Muscle layer of colon (tissue), 2 donors: ENCODE measurements around the gene TFB1M.
"Not testable (repeated sequence)": the region's sequence is repeated elsewhere in the genome, so short reads cannot be mapped to it uniquely, and the experiment has no call there.

Experiments
- H3K27ac ChIP-seq: one replicate; pipeline ENCODE4 v1.7.0; 2013; ENCODE audit warnings: low read depth, mild to moderate bottlenecking, low read length, moderate library complexity
- H3K27me3 ChIP-seq, 2 donors: one replicate each; pipeline ENCODE4 v1.7.0; 2013; ENCODE audit warnings: low read length in 2 of 2, mild to moderate bottlenecking in 2 of 2; ENCODE audit not compliant: insufficient read depth in 2 of 2, control insufficient read depth in 1 of 2
- H3K36me3 ChIP-seq: one replicate; pipeline ENCODE4 v1.7.0; 2013; ENCODE audit warnings: mild to moderate bottlenecking, low read length; ENCODE audit not compliant: insufficient read depth
- H3K4me1 ChIP-seq: one replicate; pipeline ENCODE4 v1.7.0; 2013; ENCODE audit warnings: mild to moderate bottlenecking, low read length; ENCODE audit not compliant: insufficient read depth
- H3K4me3 ChIP-seq, 2 donors: one replicate each; pipeline ENCODE4 v1.7.0; 2013; ENCODE audit warnings: low read length in 2 of 2, low read depth in 1 of 2, mild to moderate bottlenecking in 1 of 2, moderate library complexity in 1 of 2
- H3K9ac ChIP-seq: one replicate; pipeline ENCODE4 v1.7.0; 2013; ENCODE audit warnings: low read length
- H3K9me3 ChIP-seq: one replicate; pipeline ENCODE4 v1.7.0; 2013; ENCODE audit warnings: mild to moderate bottlenecking, low read length
- donor health status: abdominal sarcoma.
- donor health status: Adenocarcinoma of cecum.

Gene TFB1M

DNA sequence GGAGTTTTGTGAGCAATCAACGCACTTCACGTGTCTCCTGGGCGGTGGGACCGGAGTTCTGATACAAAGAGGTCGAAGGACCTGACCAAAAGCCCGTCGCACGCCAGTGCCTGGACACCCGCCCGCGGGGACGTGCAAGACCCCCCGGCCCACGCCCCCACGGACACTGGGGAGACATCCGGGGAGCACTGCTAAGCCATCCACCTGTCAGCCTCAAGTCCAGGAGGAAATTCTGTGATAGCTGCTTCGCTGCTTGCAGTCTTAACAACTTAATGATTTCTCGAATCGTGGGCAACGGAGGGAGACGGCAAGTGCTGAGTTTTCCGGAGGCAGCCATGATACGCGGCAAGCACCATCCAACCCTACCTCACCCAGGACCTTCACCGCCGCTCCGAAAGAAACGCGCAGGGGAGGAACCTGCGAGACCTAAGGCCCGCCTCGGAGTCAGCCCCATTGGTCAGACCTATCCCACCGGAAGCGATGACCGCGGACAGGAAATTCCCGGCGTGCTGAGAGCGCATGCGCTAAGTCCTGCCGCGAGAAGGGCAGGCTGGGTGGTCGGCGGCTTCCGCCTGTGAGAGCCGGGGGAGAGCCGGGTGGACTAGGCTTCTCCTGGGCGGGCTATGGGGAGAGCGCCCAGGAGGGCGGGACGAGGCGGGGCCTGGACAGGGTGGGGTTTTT, at the start of gene TFB1M:
TSS of gene TFB1M (minus strand) at position 393 of the 681 bp plus-strand sequence. CDS start at position 337, 56 bp downstream.
- peak within 1 kb of the TSS; percentile 85 for H3K27ac ChIP-seq
- H3K9me3 ChIP-seq: no peaks in the 10 kb centered on the region
- peak within 1 kb of the TSS; percentile 66 for H3K9ac ChIP-seq
- no peaks in the 10 kb centered on the region for H3K36me3 ChIP-seq
- no peaks in the 10 kb centered on the region for H3K4me1 ChIP-seq
- no peaks in the 10 kb centered on the region for H3K27me3 ChIP-seq
- peak within 1 kb of the TSS; percentile 88 to 96 for H3K4me3 ChIP-seq

DNA sequence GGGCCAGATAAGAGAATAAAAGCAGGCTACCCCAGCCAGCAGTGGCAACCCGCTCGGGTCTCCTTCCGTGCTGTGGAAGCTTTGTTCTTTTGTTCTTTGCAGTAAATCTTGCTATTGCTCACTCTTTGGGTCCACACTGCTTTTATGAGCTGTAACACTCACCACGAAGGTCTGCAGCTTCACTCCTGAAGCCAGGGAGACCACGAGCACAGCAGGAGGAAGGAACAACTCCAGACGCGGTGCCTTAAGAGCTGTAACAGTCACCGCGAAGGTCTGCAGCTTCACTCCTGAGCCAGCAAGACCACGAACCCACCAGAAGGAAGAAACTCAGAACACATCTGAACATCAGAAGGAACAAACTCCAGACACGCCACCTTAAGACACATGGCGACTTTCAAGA, 49.7 kb upstream of the TFB1M start:
- not testable (repeated sequence) for H3K4me3 ChIP-seq, H3K9me3 ChIP-seq, H3K27ac ChIP-seq, H3K36me3 ChIP-seq, H3K27me3 ChIP-seq, H3K4me1 ChIP-seq, H3K9ac ChIP-seq

DNA sequence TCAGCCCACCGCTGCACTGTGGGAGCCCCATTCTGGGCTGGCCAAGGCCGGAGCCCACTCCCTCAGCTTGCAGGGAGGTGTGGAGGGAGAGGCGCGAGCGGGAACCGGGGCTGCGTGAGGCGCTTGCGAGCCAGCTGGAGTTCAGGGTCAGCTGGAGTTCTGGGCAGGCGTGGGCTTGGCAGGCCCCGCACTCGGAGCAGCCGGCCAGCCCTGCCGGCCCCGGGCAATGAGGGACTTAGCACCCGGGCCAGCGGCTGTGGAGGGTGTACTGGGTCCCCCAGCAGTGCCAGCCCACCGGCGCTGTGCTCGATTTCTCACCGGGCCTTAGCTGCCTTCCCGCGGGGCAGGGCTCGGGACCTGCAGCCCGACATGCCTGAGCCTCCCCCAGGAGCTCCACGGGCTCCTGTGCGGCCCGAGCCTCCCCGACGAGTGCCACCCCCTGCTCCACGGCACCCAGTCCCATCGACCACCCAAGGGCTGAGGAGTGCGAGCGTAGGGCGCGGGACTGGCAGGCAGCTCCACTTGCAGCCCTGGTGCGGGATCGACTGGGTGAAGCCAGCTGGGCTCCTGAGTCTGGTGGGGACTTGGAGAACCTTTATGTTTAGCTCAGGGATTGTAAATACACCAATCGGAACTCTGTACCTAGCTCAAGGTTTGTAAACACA, 48.8 kb upstream of the TFB1M start:
- H3K4me1 ChIP-seq, H3K9me3 ChIP-seq, H3K36me3 ChIP-seq, H3K9ac ChIP-seq, H3K27me3 ChIP-seq, H3K27ac ChIP-seq, H3K4me3 ChIP-seq: not testable (repeated sequence)

DNA sequence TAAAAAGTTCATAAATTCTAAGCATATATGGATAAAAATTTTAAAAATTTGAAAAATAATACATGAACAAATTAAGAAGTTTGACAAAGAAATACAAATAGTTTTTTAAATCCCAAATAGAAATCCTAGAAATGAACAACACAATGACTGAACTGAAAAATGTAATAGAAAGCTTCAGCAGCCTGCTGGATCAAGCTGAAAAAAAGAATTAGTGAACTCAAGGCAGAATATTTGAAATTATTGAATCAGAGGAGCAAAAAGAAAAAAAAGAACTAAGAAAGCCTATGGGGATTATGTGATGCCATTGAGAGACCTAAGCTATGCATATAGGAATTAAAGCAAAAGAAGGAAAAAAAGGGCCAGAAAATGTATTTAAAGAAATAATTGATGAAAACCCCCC, 39.9 kb upstream of the TFB1M start:
- Histone ChIP-seq H3K27me3 (no peaks in the 10 kb centered on the region), H3K4me3 (no peak overlapping the region), H3K9me3 (peaks cover 5% of the 10 kb centered on the region), H3K9ac (no peak overlapping the region), H3K27ac (no peak overlapping the region), H3K36me3 (no peaks in the 10 kb centered on the region), H3K4me1 (no peaks in the 10 kb centered on the region)

DNA sequence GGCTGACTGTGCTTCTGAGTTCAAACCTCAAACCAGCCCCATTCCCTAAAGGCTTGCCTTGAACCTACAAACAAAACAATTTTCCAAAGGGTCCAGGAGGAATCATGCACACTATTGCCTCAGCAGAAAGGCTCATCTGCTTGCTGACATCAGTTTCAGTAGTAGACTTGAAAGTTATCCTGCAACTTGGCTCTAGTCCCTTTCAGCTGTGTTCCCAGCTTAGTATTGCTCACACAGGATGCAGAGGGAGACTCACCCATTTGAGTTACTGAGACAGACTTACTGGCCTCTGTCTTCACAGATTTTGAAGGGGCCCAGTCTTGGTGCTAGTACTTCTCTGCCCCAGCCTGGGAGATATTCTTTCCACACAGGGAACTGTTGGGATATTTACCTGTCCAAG, 38.5 kb upstream of the TFB1M start:
- H3K27ac ChIP-seq: no peak overlapping the region
- no peaks in the 10 kb centered on the region for H3K4me1 ChIP-seq
- H3K9me3 ChIP-seq: peaks cover 5% of the 10 kb centered on the region
- no peak overlapping the region for H3K9ac ChIP-seq
- H3K36me3 ChIP-seq: no peaks in the 10 kb centered on the region
- H3K4me3 ChIP-seq: no peak overlapping the region
- no peaks in the 10 kb centered on the region for H3K27me3 ChIP-seq

DNA sequence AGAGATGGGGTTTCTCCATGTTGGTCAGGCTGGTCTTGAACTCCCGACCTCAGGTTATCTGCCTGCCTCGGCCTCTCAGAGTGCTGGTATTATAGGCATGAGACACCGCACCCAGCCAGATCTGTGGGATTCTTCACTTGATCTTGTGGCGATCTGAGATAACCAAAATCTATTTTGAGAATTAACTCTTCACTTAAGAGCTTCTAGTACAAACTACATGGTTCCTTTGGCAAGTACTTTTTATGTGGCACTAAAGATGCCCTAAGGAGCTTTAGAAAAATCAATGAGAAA, 37.8 kb upstream of the TFB1M start:
- H3K4me1 ChIP-seq: no peaks in the 10 kb centered on the region
- no peaks in the 10 kb centered on the region for H3K36me3 ChIP-seq
- no peak overlapping the region for H3K4me3 ChIP-seq
- H3K27ac ChIP-seq: no peak overlapping the region
- peaks cover 5% of the 10 kb centered on the region for H3K9me3 ChIP-seq
- no peaks in the 10 kb centered on the region for H3K27me3 ChIP-seq
- H3K9ac ChIP-seq: no peak overlapping the region

DNA sequence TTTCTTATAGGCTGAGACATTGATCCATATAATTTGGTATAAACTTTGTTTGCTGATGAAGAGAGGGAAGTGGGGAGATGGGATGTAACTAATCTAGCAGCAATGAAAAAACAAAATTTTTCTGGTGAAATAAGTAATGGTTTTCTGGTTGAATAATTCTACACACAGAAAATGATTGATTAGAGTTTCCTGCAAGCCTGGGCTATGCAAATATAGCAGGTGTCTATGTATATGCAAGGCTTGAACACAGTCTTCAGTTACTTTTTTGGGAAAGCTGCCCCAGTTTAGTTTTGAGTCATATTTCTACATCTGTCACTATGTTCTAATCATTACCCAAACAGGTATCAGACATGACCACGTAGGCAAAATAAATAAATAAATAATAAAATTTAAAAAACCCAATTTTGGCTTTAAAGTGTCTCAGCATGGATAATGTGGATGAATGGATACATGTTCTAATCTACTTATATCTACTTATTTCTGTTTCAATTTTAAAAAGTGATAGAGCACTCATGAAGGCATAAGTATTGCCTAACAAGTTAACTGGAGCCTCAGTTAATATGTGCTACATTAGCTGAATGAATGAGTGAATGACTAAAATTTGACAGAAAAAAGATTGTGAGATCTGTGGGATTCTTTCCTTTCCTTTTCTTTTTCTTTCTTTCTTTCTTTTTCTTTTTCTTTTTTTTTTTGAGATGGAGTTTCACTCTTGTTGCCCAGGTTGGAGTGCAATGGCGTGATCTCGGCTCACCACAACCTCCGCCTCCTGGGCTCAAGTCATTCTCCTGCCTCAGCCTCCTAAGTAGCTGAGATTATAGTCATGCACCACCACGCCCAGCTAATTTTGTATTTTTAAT, 37.2 kb upstream of the TFB1M start:
- Histone ChIP-seq H3K36me3 (no peaks in the 10 kb centered on the region), H3K9ac (no peak overlapping the region), H3K27me3 (no peaks in the 10 kb centered on the region), H3K9me3 (peaks cover 5% of the 10 kb centered on the region), H3K4me1 (no peaks in the 10 kb centered on the region), H3K27ac (no peak overlapping the region), H3K4me3 (no peak overlapping the region)

DNA sequence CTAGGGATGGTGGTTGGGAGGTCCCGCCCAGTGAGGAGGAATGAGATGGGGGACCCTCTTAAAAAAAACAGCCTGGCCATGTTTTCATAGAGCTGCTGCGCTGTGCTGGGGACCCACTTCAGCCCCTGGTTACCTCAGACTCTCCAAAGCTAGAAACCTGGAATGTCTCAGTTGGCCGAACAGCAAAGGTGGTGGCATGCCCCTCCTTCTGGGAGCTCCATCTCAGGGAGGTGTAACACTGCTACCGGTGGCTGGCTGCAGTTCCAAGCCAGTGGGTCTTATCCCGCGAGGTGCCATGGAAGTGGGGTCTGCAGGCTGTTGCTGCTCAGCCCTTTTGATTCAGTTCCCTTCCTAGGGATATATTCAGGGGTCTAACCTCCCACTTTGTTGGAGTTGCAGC, 35.7 kb upstream of the TFB1M start:
- Histone ChIP-seq H3K36me3 (no peaks in the 10 kb centered on the region), H3K4me3 (no peak overlapping the region), H3K4me1 (no peaks in the 10 kb centered on the region), H3K27ac (no peak overlapping the region), H3K9ac (no peak overlapping the region), H3K9me3 (peaks cover 5% of the 10 kb centered on the region), H3K27me3 (no peaks in the 10 kb centered on the region)

DNA sequence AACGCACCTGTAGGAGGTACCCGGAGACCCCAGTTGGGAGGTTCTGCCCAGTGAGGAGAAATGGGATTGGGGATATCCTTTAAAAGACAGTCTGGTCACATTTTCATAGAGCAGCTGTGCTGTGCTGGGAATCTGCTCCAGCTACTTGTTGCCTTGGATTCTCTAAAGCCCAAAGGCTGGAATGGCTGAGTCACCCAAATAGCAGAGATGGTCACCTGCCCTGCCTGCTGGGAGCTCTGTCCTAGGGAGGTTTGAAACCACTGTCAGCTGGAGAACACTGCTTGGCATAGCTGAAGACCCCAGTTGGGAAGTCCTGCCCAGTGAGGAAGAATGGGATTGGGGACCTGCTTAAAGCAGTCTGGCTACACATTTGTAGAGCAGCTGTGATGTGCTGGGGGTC, 34.8 kb upstream of the TFB1M start:
- Histone ChIP-seq H3K4me1 (no peaks in the 10 kb centered on the region), H3K27me3 (no peaks in the 10 kb centered on the region), H3K9me3 (peaks cover 5% of the 10 kb centered on the region), H3K9ac (no peak overlapping the region), H3K36me3 (no peaks in the 10 kb centered on the region), H3K4me3 (no peak overlapping the region), H3K27ac (no peak overlapping the region)

DNA sequence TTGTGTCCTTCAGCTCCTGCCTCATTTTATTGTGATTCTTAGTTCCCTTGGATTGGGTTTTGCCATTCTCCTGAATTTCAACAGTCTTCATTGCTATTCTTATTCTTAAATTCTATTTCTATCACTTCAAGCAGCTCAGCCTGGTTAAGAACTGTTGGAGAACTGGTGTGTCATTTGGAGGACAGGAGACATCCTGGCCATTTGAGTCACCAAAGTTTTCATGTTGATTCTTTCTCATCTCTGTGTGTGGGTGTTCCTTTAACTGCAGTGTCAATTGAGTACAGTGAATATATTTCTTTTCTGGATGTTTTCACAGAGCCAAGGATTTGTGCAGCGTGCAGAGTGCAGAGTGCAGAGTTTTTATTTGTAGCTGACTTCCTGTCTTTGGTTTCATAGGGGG, 33.5 kb upstream of the TFB1M start:
- H3K27ac ChIP-seq: no peak overlapping the region
- no peaks in the 10 kb centered on the region for H3K36me3 ChIP-seq
- H3K4me1 ChIP-seq: no peaks in the 10 kb centered on the region
- H3K4me3 ChIP-seq: no peak overlapping the region
- no peaks in the 10 kb centered on the region for H3K27me3 ChIP-seq
- no peaks in the 10 kb centered on the region for H3K9me3 ChIP-seq
- H3K9ac ChIP-seq: no peak overlapping the region

DNA sequence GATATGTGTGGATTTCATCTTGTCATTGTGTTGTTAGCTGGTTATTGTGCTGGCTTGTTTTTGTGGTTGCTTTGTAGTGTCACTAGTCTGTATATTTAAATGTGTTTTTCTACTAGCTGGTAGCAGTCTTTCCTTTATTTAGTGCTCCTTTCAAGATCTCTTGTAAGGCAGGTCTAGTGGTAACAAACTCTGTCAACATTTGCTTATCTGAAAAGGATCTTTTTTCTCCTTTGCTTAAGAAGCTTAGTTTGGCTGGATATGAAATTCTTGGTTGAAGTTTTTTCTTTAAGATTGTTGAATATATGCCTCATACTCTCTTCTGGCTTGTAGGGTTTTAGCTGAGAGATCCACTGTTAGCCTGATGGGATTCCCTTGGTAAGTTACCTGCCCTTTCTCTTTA, 32.7 kb upstream of the TFB1M start:
- Histone ChIP-seq H3K4me3 (no peak overlapping the region), H3K27ac (no peak overlapping the region), H3K4me1 (no peaks in the 10 kb centered on the region), H3K9me3 (no peaks in the 10 kb centered on the region), H3K27me3 (no peaks in the 10 kb centered on the region), H3K9ac (no peak overlapping the region), H3K36me3 (no peaks in the 10 kb centered on the region)
